HEK293 (cell line): ENCODE results near the gene IL17D.

Source experiments
- KLF9 ChIP-seq: fragments of 450-650 bp; formaldehyde crosslinking; IDR thresholded peaks from 2 replicates; pipeline ENCODE4 v1.5.1; 2016; ENCODE audit warnings: missing biosample characterization, missing genetic modification characterization, low read depth
- ZBTB1 ChIP-seq: fragments of 450-650 bp; formaldehyde crosslinking; IDR thresholded peaks from 2 replicates; pipeline ENCODE4 v1.5.1; 2016; ENCODE audit warnings: missing biosample characterization, missing genetic modification characterization
- ZBTB48 ChIP-seq: fragments of 450-650 bp; formaldehyde crosslinking; IDR thresholded peaks from 2 replicates; pipeline ENCODE4 v1.5.1; 2016; ENCODE audit warnings: missing biosample characterization, missing genetic modification characterization
- TF ChIP-seq, protein P1 (sequence below): fragments of 450-650 bp; formaldehyde crosslinking; IDR thresholded peaks from 2 replicates; pipeline ENCODE4 v1.5.1; 2016; ENCODE audit warnings: missing biosample characterization, missing genetic modification characterization

DNA sequence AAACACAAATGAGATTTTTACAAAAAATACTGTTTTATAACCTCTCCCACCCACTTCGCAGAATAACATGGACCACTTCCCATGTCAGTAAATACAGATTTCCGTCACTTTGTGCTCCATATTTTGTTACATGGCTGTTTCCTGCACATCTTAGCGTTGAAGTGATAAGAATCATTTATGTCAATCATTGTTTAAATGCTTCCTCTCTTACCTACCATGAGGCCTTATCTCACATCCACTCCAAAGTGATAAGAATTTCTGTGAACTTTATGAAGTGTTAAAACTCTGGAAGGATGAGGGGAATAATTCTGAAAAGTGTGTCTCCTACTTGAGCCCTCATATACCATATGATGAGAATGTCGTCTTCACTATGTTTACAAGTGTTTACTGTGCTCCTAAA is 36.6 kb upstream of the IL17D start:
- no peak for TF ChIP-seq KLF9 (tag by site-specific recombination)
- TF ChIP-seq ZBTB48 (tag by site-specific recombination): no peak
- TF ChIP-seq, protein P1, sequence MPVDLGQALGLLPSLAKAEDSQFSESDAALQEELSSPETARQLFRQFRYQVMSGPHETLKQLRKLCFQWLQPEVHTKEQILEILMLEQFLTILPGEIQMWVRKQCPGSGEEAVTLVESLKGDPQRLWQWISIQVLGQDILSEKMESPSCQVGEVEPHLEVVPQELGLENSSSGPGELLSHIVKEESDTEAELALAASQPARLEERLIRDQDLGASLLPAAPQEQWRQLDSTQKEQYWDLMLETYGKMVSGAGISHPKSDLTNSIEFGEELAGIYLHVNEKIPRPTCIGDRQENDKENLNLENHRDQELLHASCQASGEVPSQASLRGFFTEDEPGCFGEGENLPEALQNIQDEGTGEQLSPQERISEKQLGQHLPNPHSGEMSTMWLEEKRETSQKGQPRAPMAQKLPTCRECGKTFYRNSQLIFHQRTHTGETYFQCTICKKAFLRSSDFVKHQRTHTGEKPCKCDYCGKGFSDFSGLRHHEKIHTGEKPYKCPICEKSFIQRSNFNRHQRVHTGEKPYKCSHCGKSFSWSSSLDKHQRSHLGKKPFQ: no peak
- no peak for TF ChIP-seq ZBTB1
